WTC11 (cell line): Measurements from ENCODE around the gene NTN4. TPM values are rescaled to one million over a fixed set of nuclear protein-coding genes. Genes with fewer than 3 reads are reported as not detected.

ENCODE experiments used
- ATAC-seq: fragments of 200-7000 bp; cut with Tn5 transposase; 2 replicates; pipeline ENCODE4 v1.10.0; 2021; ENCODE audit warnings: mild to moderate bottlenecking, moderate library complexity
- CTCF ChIA-PET: fragments of 300-600 bp; sonication (Branson Sonifier 250); formaldehyde crosslinking; loops from one replicate; lab custom pipeline; 2021; ENCODE audit warnings: antibody characterized with exemption; lab: Charles Lee
- POLR2A ChIA-PET: fragments of 350-600 bp; sonication (Branson Sonifier 250); formaldehyde crosslinking; loops from one replicate; lab custom pipeline; 2021; ENCODE audit warnings: antibody characterized with exemption; lab: Charles Lee
- DNase-seq: peaks from one replicate; pipeline ENCODE4 v3.0.0; 2021; ENCODE audit warnings: low spot score
- H3K27ac Mint-ChIP-seq: 2 replicates; pipeline ENCODE4 v1.8.0; 2021; ENCODE audit warnings: mixed read lengths
- H3K27me3 Mint-ChIP-seq: 2 replicates; pipeline ENCODE4 v1.8.0; 2021; ENCODE audit warnings: low read depth, mild to moderate bottlenecking, moderate library complexity, mixed read lengths
- H3K36me3 Mint-ChIP-seq: 2 replicates; pipeline ENCODE4 v1.8.0; 2021; ENCODE audit warnings: mixed read lengths
- H3K4me1 Mint-ChIP-seq: 2 replicates; pipeline ENCODE4 v1.8.0; 2022; ENCODE audit warnings: mixed read lengths
- H3K4me3 Mint-ChIP-seq: 2 replicates; pipeline ENCODE4 v1.8.0; 2021; ENCODE audit warnings: mild to moderate bottlenecking, moderate library complexity, mixed read lengths
- H3K9me3 Mint-ChIP-seq: 2 replicates; pipeline ENCODE4 v1.8.0; 2021; ENCODE audit warnings: mixed read lengths
- EMX1 ChIP-seq: fragments of 250-450 bp; sonication (Bioruptor Pico); IDR thresholded peaks from 2 replicates; pipeline ENCODE4 v1.8.0; 2021; ENCODE audit warnings: mild to moderate bottlenecking
- ETV6 ChIP-seq: sonication (generic); formaldehyde crosslinking; IDR thresholded peaks from 2 replicates; pipeline ENCODE4 v1.8.1; 2022; ENCODE audit warnings: mild to moderate bottlenecking, missing genetic modification reagents
- GTF2I ChIP-seq: fragments of 250-450 bp; sonication (Bioruptor Pico); conservative IDR thresholded peaks from 2 replicates; pipeline ENCODE4 v1.4.0; 2021; ENCODE audit warnings: mild to moderate bottlenecking
- MYBL2 ChIP-seq: sonication (generic); formaldehyde crosslinking; IDR thresholded peaks from 2 replicates; pipeline ENCODE4 v1.8.1; 2023; ENCODE audit warnings: mild to moderate bottlenecking, moderate library complexity, missing genetic modification reagents
- NR3C1 ChIP-seq: sonication (generic); formaldehyde crosslinking; conservative IDR thresholded peaks from 2 replicates; pipeline ENCODE4 v1.8.1; 2023; ENCODE audit warnings: low read depth, mild to moderate bottlenecking, missing genetic modification reagents
- PRRX2 ChIP-seq: fragments of 250-450 bp; sonication (Bioruptor Pico); IDR thresholded peaks from 2 replicates; pipeline ENCODE4 v1.8.0; 2021; ENCODE audit warnings: mild to moderate bottlenecking
- SMAD3 ChIP-seq: sonication (generic); formaldehyde crosslinking; IDR thresholded peaks from 2 replicates; pipeline ENCODE4 v1.8.0; 2022; ENCODE audit warnings: missing genetic modification reagents, mild to moderate bottlenecking, borderline replicate concordance
- ZNF121 ChIP-seq: sonication (generic); formaldehyde crosslinking; IDR thresholded peaks from 2 replicates; pipeline ENCODE4 v1.8.0; 2023; ENCODE audit warnings: missing genetic modification reagents
- ZNF232 ChIP-seq: sonication (generic); formaldehyde crosslinking; IDR thresholded peaks from 2 replicates; pipeline ENCODE4 v1.8.0; 2022; ENCODE audit warnings: mild to moderate bottlenecking, missing genetic modification reagents
- total RNA-seq: library from RNA; stranded (reverse); gene quantifications from 3 replicates; pipeline ENCODE4 v1.2.3, GENCODE V29; 2021
- TF ChIP-seq, protein P1 (sequence below): sonication (generic); formaldehyde crosslinking; IDR thresholded peaks from 2 replicates; pipeline ENCODE4 v1.8.0; 2022; ENCODE audit warnings: mild to moderate bottlenecking, missing genetic modification reagents
- TF ChIP-seq, protein P2 (sequence below): fragments of 250-450 bp; sonication (Bioruptor Pico); IDR thresholded peaks from 2 replicates; pipeline ENCODE4 v1.9.0; 2021; ENCODE audit warnings: mild to moderate bottlenecking, borderline replicate concordance
- TF ChIP-seq, protein P3 (sequence below): sonication (generic); formaldehyde crosslinking; IDR thresholded peaks from 2 replicates; pipeline ENCODE4 v1.8.1; 2022; ENCODE audit warnings: low read depth, mild to moderate bottlenecking, moderate library complexity, missing genetic modification reagents, borderline replicate concordance
- TF ChIP-seq, protein P4 (sequence below): sonication (generic); formaldehyde crosslinking; IDR thresholded peaks from 2 replicates; pipeline ENCODE4 v1.8.1; 2023; ENCODE audit warnings: mild to moderate bottlenecking, missing genetic modification reagents, moderate library complexity
- TF ChIP-seq, protein P5 (sequence below): fragments of 250-450 bp; sonication (Bioruptor Pico); IDR thresholded peaks from 2 replicates; pipeline ENCODE4 v1.9.0; 2021; ENCODE audit warnings: mild to moderate bottlenecking
- TF ChIP-seq, protein P6 (sequence below): fragments of 200-600 bp; IDR thresholded peaks from 2 replicates; pipeline ENCODE4 v1.8.0; 2022; ENCODE audit warnings: antibody characterized with exemption

The NTN4 gene
- total RNA-seq, 1 experiment from 2014 or later, result 2.7 TPM

DNA sequence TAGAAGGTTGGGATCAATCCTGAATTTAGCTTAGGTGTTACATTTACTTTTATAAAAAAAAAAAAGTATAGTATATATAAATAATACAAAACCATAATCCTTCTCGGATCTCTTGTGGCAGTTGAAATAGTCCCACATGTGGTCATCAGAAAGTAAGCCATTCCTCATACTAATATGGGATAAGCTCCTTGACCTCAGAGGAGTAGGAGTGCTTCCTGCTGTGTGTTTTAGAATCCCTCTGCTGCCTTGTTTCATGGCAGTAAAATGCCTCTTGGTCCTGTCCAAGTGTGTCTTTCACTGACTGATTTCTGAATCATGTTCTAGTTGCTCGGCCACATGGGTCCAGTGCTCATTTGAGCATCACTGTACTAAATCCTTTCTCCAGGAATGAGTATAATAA is 117.0 kb downstream of the NTN4 start:
- peaks cover 12% of the 10 kb centered on the region for H3K9me3 Mint-ChIP-seq
- peaks cover 13% of the 10 kb centered on the region for H3K36me3 Mint-ChIP-seq

DNA sequence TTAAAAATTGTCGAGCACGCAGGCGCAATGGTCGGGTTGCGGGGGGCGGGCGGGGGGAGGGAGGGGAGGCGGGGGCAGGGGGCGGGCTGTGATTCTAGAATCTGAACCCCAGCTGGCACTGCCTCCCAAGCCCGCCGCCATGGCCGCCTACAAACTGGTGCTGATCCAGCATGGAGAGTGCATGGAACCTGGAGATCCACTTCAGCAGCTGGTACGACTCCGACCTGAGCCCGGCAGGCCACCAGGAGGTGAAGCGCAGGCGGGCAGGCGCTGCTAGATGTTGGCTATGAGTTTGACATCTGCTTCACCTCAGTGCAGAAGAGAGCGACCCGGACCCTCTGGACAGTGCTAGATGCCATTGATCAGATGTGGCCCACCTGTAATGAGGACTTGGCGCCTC is 118.4 kb downstream of the NTN4 start:
- H3K4me3 Mint-ChIP-seq, result no peak overlapping the region
- ChIA-PET CTCF (no interaction called here), POLR2A (no interaction called here)
- no peak overlapping the region for H3K27ac Mint-ChIP-seq
- no peak for ATAC-seq
- H3K4me1 Mint-ChIP-seq, result peaks cover 13% of the 10 kb centered on the region
- TF ChIP-seq, protein P1, sequence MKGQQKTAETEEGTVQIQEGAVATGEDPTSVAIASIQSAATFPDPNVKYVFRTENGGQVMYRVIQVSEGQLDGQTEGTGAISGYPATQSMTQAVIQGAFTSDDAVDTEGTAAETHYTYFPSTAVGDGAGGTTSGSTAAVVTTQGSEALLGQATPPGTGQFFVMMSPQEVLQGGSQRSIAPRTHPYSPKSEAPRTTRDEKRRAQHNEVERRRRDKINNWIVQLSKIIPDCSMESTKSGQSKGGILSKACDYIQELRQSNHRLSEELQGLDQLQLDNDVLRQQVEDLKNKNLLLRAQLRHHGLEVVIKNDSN (CRISPR knock-in tag), result no peak
- TF ChIP-seq, protein P2, sequence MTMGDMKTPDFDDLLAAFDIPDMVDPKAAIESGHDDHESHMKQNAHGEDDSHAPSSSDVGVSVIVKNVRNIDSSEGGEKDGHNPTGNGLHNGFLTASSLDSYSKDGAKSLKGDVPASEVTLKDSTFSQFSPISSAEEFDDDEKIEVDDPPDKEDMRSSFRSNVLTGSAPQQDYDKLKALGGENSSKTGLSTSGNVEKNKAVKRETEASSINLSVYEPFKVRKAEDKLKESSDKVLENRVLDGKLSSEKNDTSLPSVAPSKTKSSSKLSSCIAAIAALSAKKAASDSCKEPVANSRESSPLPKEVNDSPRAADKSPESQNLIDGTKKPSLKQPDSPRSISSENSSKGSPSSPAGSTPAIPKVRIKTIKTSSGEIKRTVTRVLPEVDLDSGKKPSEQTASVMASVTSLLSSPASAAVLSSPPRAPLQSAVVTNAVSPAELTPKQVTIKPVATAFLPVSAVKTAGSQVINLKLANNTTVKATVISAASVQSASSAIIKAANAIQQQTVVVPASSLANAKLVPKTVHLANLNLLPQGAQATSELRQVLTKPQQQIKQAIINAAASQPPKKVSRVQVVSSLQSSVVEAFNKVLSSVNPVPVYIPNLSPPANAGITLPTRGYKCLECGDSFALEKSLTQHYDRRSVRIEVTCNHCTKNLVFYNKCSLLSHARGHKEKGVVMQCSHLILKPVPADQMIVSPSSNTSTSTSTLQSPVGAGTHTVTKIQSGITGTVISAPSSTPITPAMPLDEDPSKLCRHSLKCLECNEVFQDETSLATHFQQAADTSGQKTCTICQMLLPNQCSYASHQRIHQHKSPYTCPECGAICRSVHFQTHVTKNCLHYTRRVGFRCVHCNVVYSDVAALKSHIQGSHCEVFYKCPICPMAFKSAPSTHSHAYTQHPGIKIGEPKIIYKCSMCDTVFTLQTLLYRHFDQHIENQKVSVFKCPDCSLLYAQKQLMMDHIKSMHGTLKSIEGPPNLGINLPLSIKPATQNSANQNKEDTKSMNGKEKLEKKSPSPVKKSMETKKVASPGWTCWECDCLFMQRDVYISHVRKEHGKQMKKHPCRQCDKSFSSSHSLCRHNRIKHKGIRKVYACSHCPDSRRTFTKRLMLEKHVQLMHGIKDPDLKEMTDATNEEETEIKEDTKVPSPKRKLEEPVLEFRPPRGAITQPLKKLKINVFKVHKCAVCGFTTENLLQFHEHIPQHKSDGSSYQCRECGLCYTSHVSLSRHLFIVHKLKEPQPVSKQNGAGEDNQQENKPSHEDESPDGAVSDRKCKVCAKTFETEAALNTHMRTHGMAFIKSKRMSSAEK (CRISPR knock-in tag), result no peak
- TF ChIP-seq MYBL2 (CRISPR knock-in tag), result no peak
- TF ChIP-seq SMAD3 (CRISPR knock-in tag), result no peak
- TF ChIP-seq EMX1 (CRISPR knock-in tag), result no peak
- TF ChIP-seq, protein P3, sequence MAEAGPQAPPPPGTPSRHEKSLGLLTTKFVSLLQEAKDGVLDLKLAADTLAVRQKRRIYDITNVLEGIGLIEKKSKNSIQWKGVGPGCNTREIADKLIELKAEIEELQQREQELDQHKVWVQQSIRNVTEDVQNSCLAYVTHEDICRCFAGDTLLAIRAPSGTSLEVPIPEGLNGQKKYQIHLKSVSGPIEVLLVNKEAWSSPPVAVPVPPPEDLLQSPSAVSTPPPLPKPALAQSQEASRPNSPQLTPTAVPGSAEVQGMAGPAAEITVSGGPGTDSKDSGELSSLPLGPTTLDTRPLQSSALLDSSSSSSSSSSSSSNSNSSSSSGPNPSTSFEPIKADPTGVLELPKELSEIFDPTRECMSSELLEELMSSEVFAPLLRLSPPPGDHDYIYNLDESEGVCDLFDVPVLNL (CRISPR knock-in tag), result no peak
- no peak for TF ChIP-seq NR3C1
- no peak for TF ChIP-seq ZNF121 (CRISPR knock-in tag)
- no peak for TF ChIP-seq GTF2I (CRISPR knock-in tag)
- TF ChIP-seq, protein P4, sequence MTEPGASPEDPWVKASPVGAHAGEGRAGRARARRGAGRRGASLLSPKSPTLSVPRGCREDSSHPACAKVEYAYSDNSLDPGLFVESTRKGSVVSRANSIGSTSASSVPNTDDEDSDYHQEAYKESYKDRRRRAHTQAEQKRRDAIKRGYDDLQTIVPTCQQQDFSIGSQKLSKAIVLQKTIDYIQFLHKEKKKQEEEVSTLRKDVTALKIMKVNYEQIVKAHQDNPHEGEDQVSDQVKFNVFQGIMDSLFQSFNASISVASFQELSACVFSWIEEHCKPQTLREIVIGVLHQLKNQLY (CRISPR knock-in tag), result no peak
- TF ChIP-seq, protein P5, sequence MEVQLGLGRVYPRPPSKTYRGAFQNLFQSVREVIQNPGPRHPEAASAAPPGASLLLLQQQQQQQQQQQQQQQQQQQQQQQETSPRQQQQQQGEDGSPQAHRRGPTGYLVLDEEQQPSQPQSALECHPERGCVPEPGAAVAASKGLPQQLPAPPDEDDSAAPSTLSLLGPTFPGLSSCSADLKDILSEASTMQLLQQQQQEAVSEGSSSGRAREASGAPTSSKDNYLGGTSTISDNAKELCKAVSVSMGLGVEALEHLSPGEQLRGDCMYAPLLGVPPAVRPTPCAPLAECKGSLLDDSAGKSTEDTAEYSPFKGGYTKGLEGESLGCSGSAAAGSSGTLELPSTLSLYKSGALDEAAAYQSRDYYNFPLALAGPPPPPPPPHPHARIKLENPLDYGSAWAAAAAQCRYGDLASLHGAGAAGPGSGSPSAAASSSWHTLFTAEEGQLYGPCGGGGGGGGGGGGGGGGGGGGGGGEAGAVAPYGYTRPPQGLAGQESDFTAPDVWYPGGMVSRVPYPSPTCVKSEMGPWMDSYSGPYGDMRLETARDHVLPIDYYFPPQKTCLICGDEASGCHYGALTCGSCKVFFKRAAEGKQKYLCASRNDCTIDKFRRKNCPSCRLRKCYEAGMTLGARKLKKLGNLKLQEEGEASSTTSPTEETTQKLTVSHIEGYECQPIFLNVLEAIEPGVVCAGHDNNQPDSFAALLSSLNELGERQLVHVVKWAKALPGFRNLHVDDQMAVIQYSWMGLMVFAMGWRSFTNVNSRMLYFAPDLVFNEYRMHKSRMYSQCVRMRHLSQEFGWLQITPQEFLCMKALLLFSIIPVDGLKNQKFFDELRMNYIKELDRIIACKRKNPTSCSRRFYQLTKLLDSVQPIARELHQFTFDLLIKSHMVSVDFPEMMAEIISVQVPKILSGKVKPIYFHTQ (CRISPR knock-in tag), result no peak
- DNase-seq, result no peak
- no peaks in the 10 kb centered on the region for H3K27me3 Mint-ChIP-seq
- no peaks in the 10 kb centered on the region for H3K9me3 Mint-ChIP-seq
- no peaks in the 10 kb centered on the region for H3K36me3 Mint-ChIP-seq

More for the DNA sequence above, 117.0 kb downstream of the NTN4 start:
- no peaks in the 10 kb centered on the region for H3K27me3 Mint-ChIP-seq
- H3K27ac Mint-ChIP-seq, result no peak overlapping the region
- CTCF ChIA-PET, result no interaction called here
- DNase-seq, result no peak
- no peak overlapping the region for H3K4me3 Mint-ChIP-seq
- POLR2A ChIA-PET, result no interaction called here
- ATAC-seq, result no peak
- peaks cover 9% of the 10 kb centered on the region for H3K4me1 Mint-ChIP-seq
- TF ChIP-seq PRRX2 (CRISPR knock-in tag), result no peak
- no peak for TF ChIP-seq ZNF232 (CRISPR knock-in tag)
- TF ChIP-seq, protein P6, sequence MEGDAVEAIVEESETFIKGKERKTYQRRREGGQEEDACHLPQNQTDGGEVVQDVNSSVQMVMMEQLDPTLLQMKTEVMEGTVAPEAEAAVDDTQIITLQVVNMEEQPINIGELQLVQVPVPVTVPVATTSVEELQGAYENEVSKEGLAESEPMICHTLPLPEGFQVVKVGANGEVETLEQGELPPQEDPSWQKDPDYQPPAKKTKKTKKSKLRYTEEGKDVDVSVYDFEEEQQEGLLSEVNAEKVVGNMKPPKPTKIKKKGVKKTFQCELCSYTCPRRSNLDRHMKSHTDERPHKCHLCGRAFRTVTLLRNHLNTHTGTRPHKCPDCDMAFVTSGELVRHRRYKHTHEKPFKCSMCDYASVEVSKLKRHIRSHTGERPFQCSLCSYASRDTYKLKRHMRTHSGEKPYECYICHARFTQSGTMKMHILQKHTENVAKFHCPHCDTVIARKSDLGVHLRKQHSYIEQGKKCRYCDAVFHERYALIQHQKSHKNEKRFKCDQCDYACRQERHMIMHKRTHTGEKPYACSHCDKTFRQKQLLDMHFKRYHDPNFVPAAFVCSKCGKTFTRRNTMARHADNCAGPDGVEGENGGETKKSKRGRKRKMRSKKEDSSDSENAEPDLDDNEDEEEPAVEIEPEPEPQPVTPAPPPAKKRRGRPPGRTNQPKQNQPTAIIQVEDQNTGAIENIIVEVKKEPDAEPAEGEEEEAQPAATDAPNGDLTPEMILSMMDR, result no peak
- TF ChIP-seq ETV6, result no peak
